C1 segment of cervical spinal cord (tissue), 14 donors: ENCODE data around the gene ARHGAP21.
"Not testable (repeated sequence)": the region's sequence is repeated elsewhere in the genome, so short reads cannot be mapped to it uniquely, and the experiment has no call there.

ENCODE experiments used
- DNase-seq, 14 donors: peaks; one replicate each; lab custom pipeline; 2025; lab: John Stamatoyannopoulos, UW

ARHGAP21 gene

DNA sequence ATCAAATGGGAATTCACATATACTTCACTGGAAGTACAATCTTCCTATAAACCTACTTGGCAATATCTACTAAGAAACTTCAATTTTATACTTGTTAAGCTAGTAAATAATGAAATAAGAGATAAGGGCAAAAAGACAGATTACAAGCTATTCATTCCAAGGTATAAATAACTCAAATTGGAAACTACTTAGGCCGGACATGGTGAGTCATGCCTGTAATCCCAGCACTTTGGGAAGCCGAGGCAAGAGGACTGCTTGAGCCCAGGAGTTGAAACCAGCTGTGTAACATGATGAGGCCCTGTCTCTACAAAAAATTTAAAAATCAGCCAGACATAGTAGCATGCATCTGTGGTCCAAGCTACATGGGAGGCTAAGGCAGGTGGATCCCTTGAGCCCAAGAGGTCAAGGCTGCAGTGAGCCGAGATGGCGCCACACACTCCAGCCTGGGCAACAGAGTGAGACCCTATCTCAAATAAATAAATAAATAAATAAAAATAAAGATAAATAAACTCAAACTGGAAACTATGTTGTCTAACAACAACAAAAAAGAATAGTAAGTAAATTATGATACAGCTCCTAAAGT is 37.6 kb downstream of the ARHGAP21 start:
- DNase-seq = no peak

DNA sequence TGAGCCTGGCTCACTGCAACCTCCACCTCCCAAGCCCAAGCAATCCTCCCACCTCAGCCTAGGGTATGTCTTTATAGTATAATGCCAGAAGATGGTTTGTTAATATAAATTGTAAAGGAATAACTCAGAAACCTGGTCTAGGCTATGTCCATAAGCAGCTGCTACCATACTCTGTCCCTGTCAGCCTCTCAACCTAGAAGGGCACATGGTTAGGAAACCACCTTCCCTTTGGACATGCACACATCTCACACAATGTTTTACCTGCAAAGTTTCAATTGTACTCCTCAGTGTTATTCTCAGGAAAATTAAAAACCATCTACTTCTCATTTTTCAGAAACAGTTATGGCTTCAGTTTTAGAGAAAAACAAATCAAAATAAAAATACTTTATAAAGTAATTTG is 40.1 kb downstream of the ARHGAP21 start:
- DNase-seq = no peak

DNA sequence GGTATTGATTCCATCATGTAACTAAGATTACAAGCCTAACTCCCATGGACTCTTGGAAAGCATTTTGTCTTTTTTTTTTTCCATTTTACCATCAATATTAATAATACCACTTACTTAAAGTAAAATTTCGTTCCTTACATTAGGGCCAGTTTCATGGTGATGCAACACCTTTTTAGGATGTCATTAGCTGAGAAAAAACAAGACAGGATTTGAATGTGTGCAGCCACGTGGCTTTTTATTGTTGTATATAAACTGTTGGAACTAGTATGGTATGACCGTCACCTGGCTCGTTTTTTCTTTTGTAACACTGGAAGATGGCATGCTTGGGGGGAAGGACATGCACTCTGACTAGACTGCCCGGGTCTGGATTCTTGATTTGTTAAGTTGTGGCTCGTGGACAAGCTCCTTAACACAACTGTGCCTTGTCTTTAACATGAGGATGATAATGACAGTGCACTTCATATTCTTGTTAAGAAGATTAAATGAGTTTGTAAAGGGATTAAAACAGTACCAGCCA is 42.1 kb downstream of the ARHGAP21 start:
- DNase-seq = no peak

- DNase-seq = no peak
Measured at GRCh38 chr10:24680647-24681524, 42.8 kb downstream of the ARHGAP21 start.

DNA sequence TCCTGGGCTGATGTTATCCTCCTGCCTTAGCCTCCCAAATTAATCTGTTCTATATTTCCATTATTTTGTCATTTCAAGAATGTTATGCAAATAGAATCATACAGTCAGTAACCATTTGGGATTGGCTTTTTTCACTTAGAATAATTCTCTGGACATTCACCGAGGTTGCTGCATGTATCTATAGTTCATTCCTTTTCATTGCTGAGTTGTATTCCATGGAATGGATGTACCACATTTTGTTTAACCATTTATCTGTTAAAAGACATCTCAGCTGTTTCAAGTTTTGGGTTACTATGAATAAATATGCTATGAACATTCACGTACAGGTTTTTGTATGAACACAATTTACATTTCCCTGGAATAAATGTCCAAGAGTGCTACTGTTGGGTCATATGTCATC is 44.9 kb downstream of the ARHGAP21 start:
- DNase-seq = no peak

DNA sequence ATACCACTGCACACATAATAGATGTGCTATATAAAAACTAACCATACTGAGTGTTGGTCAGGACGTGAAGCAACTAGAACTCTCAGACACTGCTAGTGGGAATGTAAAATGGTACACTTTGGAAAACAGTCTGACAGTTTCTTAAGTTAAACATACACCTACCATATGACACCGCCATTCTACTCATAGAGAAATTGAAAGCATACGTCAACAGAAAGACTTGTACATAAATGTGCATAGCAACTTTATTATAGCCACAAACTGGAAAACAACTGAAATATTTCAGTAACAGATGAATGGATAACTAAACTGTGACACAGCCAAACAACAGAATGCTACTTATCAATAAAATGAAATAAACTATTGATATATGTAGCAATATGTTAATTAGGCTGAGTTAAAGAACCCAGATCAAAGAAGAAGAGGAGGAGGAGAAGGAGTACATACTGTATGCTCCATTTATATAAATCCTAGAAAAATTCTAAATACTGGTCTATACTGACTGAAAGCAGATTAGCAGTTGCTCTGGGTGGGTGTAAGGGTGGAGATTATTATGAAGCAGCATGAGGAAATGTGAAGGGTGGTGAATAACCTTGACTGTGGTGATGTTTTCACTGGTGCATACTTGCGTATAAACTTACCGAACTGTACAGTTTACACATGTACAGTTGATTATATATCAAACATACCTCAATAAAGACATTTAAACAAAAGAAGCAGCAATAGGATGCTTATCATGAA is 48.6 kb downstream of the ARHGAP21 start:
- no peak for DNase-seq

GRCh38 chr10:24670964-24671670 is 52.6 kb downstream of the ARHGAP21 start:
- DNase-seq = peak in 1 of 14 donors; percentile 86

DNA sequence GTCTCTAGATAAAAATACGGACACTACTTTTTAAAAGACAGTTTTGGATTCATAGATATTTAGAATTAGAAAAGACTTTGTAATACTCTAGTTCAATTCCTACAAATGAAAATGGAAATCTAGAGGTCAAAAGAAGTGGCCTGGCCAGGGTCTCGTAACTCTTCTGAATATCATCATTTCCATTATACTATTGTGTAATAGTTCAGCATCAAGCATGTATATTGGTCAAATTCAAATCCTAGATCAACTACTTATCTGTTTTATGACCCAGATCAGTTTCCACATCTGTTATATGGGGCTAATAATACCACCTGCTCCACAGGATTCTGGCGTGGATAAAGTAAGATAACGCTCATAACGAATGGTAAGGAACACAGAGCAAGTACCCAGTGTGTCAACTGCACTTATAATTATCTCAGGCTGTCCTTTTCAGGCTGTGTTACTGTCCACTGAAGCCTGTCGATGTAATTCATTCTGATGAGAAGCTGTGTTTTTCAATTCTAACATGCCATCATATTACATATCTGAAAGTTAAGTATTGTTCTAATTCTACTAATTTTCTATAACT is 54.3 kb downstream of the ARHGAP21 start:
- DNase-seq = peak in 1 of 14 donors; percentile 24

DNA sequence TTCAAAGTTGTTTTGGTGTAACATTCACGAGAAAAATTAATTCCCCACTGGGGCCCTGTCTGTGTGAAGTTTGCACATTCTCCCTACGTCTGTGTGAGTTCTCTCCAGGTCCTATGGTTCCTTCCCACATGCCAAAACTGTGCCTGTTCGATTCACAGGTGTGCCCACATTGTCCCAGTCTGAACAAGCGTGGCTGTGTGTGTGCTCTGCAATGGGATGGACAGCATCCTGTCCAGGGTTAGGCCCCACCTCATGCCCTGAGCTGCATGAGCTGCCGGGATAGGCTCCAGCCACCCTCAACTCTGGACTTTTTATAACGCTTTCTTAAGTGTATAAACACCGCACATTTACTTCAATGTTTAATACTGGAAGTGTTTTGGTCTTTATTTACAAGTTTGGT is 55.4 kb downstream of the ARHGAP21 start:
- DNase-seq = no peak

GRCh38 chr10:24664991-24665390 is 58.7 kb downstream of the ARHGAP21 start:
- peak in 1 of 14 donors; percentile 93 for DNase-seq

- DNase-seq = no peak
Measured at GRCh38 chr10:24661376-24661775, 62.3 kb downstream of the ARHGAP21 start.

- DNase-seq = not testable (repeated sequence)
Measured at GRCh38 chr10:24658319-24658718, 65.4 kb downstream of the ARHGAP21 start.

DNA sequence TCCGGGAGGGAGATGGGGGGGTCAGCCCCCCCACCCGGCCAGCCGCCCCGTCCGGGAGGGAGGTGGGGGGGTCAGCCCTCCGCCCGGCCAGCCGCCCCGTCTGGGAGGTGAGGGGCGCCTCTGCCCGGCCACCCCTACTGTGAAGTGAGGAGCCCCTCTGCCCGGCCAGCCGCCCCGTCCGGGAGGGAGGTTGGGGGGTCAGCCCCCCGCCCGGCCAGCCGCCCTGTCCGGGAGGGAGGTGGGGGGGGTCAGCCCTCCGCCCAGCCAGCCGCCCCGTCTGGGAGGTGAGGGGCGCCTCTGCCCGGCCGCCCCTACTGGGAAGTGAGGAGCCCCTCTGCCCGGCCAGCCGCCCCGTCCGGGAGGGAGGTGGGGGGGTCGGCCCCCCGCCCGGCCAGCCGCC is 67.4 kb downstream of the ARHGAP21 start:
- DNase-seq = not testable (repeated sequence)

GRCh38 chr10:24652381-24652957 is 71.2 kb downstream of the ARHGAP21 start:
- DNase-seq = no peak

- DNase-seq = no peak
Measured at GRCh38 chr10:24651923-24652322, 71.8 kb downstream of the ARHGAP21 start.

- no peak for DNase-seq
Measured at GRCh38 chr10:24650669-24651391, 72.9 kb downstream of the ARHGAP21 start.

GRCh38 chr10:24645784-24646183 is 77.9 kb downstream of the ARHGAP21 start:
- no peak for DNase-seq

GRCh38 chr10:24645022-24645421 is 78.7 kb downstream of the ARHGAP21 start:
- DNase-seq = no peak

DNA sequence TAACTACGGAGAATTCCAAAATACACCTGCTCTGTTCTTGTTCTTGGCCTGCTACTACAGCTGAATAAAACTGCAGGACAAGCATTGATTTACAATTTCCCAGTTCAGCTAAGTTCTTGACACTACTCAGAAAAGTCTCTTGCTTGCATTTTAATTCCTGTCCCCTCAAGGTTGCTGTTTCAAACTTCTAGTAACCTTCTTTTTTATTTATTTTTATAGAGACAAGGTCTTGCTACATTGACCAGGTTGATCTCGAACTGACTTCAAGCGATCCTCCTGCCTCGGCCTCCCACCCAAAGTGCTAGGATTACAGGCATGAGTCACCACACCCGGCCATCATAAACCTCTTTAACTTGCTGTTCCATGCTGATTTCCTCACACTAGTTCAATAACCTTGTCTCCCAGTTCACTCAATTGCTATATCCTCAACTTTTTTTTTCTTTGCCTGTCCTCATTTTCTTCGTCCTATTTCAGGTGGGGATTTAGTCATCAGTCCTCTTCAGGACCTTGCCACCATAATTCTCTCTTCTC is 79.9 kb downstream of the ARHGAP21 start:
- no peak for DNase-seq
